Measurements from ENCODE around the gene JAK1.

JAK1 gene

DNA sequence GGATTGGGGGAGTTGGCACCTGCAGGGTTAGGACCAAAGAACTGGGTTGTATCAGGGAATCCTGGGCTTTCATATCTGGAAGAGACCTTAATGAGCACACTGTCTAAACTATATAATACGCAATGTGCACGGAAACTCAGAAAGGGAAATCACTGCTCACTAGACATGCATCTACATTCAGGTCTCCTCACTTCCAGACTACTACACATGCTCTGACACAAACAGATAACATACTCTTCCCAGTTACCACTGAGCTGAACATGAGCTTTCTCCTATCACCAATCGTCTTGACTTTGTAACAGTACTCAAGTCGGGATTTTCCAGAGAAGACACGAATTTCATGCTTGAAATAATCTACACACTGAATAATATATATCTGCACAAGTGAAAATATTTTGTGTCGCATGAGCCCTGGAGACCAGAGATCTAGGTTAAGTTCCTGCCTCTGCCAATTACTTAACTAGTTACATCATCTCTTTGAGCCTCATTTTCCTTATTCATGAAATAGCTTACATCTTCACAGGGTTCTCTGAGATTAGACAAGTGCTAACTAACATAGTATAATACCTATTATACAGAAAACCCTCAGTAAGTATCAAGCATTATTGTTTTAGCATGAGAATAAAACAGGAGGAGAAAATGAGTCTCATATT lies 101.1 kb downstream of the JAK1 start:
- TF ChIP-seq CTCF (conservative IDR thresholded peaks at IDR 0.05; ENCODE audit: control insufficient read depth, insufficient read depth, low read depth, low read length) = no peak
- H3K4me3 ChIP-seq (ENCODE audit: control insufficient read depth, low read depth, low read length) = no peak overlapping the region
- DNase-seq (ENCODE audit: low read depth) = no peak

DNA sequence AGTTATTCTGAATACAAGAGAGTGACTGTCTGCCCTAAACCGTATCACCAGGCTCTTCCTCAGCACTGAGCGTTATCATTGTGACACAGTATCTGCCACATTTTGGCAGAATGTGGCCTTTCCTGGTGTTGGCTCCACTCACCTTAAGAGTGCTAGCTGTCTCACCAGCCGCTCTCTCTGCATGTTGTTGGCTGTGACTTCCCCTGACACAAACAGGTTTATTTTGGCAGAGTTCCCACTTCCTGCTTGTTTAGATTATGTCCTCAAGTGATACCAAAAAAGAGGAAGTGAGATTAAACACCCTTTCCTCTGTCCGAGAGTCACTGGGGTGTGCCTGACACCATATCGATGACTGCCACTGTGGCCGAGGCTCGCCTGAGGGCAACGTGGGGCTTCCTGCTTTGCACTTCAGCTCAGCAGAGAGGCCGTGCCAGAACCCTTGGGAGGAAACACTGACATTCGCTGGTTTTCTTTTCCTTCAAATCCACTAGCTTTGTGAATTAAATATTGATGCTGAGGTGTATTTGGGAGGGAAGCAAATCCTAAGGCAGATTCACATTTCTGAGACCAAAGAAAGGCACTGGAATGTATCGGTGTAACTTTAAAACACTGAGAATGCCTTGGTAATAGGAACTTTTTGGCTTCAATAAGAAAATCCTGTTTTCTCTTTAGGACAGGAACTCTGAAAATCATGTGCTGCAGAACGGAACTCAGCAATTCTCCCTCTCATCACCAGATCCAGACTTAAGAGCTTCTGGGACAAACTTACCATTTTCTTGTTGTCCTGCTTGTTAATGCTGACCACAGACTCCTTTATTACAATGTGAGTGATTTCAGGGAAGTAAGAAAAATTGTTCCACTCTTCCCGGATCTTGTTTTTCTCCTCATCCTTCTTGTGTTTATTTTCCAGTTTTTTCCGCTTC lies 102.1 kb downstream of the JAK1 start:
- no peak overlapping the region for H3K4me3 ChIP-seq (ENCODE audit: control insufficient read depth, low read depth, low read length)
- DNase-seq (ENCODE audit: low read depth) = no peak
- no peak for TF ChIP-seq CTCF (conservative IDR thresholded peaks at IDR 0.05; ENCODE audit: control insufficient read depth, insufficient read depth, low read depth, low read length)

GRCh38 chr1:64861611-64862010 lies 104.7 kb downstream of the JAK1 start:
- peak; percentile 26 for DNase-seq (ENCODE audit: low read depth)
- H3K4me3 ChIP-seq (ENCODE audit: control insufficient read depth, low read depth, low read length) = no peak overlapping the region
- peak; percentile 27 for TF ChIP-seq CTCF (conservative IDR thresholded peaks at IDR 0.05; ENCODE audit: control insufficient read depth, insufficient read depth, low read depth, low read length)

DNA sequence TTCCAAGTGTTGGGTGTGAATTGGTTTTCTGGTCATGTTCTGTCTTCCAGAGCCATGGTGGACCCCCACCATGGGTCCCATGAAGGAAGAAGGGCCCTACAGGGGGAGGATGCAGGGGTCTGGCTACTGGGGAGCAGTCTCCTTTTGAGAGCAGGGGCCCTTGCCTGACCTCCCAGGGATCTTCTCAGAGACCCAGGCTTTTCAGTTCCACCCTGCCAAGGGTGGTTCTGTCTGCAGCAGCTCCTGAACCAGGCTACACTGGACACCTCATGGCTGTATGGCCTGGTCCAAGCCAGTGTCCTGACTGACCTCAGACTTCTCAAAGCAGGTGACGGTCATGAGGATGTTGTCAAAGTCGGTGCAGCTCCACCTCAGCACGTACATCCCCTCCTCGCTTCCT lies 109.0 kb downstream of the JAK1 start:
- TF ChIP-seq CTCF (conservative IDR thresholded peaks at IDR 0.05; ENCODE audit: control insufficient read depth, insufficient read depth, low read depth, low read length) = no peak
- no peak overlapping the region for H3K4me3 ChIP-seq (ENCODE audit: control insufficient read depth, low read depth, low read length)
- DNase-seq (ENCODE audit: low read depth) = no peak

DNA sequence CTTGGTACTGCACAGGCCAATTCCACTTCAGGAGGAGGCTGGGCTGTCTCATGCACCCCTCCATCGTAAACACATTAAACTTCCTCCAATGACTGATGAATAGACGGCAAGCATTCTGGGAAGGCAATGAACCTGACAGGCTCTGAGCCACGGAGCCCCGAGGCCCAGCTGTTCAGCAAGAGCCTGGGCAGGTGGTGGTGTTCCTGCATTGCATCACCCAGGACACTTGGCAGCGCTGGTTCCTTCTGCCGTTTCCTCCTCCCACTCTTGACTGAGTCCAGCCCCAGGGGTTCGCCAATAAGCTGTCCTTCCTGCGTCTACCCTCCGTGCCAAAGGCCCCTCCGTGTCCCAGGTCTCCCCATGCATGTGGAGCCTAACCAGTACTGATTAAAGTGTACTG lies 109.8 kb downstream of the JAK1 start:
- no peak for TF ChIP-seq CTCF (conservative IDR thresholded peaks at IDR 0.05; ENCODE audit: control insufficient read depth, insufficient read depth, low read depth, low read length)
- H3K4me3 ChIP-seq (ENCODE audit: control insufficient read depth, low read depth, low read length) = no peak overlapping the region
- DNase-seq (ENCODE audit: low read depth) = peak; percentile 28

GRCh38 chr1:64855557-64855956 lies 110.8 kb downstream of the JAK1 start:
- DNase-seq (ENCODE audit: low read depth) = no peak
- TF ChIP-seq CTCF (conservative IDR thresholded peaks at IDR 0.05; ENCODE audit: control insufficient read depth, insufficient read depth, low read depth, low read length) = no peak
- no peak overlapping the region for H3K4me3 ChIP-seq (ENCODE audit: control insufficient read depth, low read depth, low read length)
